ENCODE results near the gene PIF1. TPM values are rescaled to one million over a fixed set of nuclear protein-coding genes. Genes with fewer than 3 reads are reported as not detected.
"Not testable (repeated sequence)": the region's sequence is repeated elsewhere in the genome, so short reads cannot be mapped to it uniquely, and the experiment has no call there.

The PIF1 gene
- total RNA-seq, 2 experiments from 2014 or later, result 0.22 to 0.27 TPM

DNA sequence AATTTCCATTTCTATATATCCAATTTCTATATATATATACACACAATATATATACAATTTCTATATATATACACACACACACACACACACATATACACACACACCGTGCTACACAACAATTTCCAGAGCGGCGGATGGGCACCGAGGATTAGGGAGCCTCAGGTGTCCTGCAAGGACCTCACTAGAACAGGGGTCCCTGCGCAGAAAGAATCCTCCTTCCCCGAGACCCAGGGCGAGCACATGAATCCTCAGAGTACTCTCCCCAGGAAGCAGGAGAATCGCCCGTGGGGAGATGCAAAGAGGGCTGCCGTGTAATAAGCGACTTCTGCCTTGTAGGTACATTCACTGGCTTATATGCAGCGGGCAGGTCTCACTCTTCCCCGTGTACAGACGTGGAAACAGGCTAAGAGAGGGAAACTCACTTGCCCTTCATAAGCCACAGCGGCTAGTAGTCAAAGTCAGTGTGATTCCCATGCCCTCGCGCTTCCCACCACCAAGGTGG lies 467 bp downstream of the PIF1 start:
- no peaks in the 10 kb centered on the region for H3K9me3 ChIP-seq (ENCODE audit: control insufficient read depth in 1 of 2, insufficient read depth in 1 of 2, low read length in 2 of 2)
- Mint-ChIP-seq H3K4me1 (ENCODE audit: low read depth) (peaks cover 29% of the 10 kb centered on the region), H3K27ac (no peak overlapping the region), H3K27me3 (peaks cover 17% of the 10 kb centered on the region), H3K36me3 (ENCODE audit: low read depth) (no peaks in the 10 kb centered on the region), H3K9me3 (no peaks in the 10 kb centered on the region), H3K4me3 (peak overlapping the region; percentile 86)
- H3K4me3 ChIP-seq (ENCODE audit: low read length), result peak overlapping the region; percentile 61
- CTCF ChIA-PET, result interaction anchor here (1.7 to 2.5 kb wide), 2 partner anchors 11 to 69 kb away, joined by 7 to 24 read pairs; no protein-coding TSS in a partner anchor
- H3K27ac ChIP-seq (ENCODE audit: low read depth in 1 of 2, low read length in 2 of 2), result no peak overlapping the region
- intact Hi-C loops (cut with DNase I, micrococcal nuclease), result loop anchor here (1.0 to 10.0 kb wide), 4 partner anchors 10 to 660 kb away; partner anchors contain the start of genes PLEKHO2 (in 2 of the 2) and PPIB (in 1 of the 2)
- H3K27me3 ChIP-seq (ENCODE audit: control insufficient read depth in 1 of 2, insufficient read depth in 2 of 2, low read length in 2 of 2), result peaks cover 5 to 7% of the 10 kb centered on the region in 2 experiments
- H3K4me1 ChIP-seq (ENCODE audit: insufficient read depth, low read length), result peaks cover 37% of the 10 kb centered on the region
- no peaks in the 10 kb centered on the region for H3K36me3 ChIP-seq (ENCODE audit: insufficient read depth, low read length)
- POLR2A ChIA-PET, result interaction anchor here (1.0 to 2.6 kb wide), 7 partner anchors 10 to 437 kb away, joined by 3 to 47 read pairs (median 4); partner anchors contain the start of genes PLEKHO2 and TRIP4
- peak in 2 of 14 experiments; percentile 37 to 40 for DNase-seq
- TF ChIP-seq, protein P1, sequence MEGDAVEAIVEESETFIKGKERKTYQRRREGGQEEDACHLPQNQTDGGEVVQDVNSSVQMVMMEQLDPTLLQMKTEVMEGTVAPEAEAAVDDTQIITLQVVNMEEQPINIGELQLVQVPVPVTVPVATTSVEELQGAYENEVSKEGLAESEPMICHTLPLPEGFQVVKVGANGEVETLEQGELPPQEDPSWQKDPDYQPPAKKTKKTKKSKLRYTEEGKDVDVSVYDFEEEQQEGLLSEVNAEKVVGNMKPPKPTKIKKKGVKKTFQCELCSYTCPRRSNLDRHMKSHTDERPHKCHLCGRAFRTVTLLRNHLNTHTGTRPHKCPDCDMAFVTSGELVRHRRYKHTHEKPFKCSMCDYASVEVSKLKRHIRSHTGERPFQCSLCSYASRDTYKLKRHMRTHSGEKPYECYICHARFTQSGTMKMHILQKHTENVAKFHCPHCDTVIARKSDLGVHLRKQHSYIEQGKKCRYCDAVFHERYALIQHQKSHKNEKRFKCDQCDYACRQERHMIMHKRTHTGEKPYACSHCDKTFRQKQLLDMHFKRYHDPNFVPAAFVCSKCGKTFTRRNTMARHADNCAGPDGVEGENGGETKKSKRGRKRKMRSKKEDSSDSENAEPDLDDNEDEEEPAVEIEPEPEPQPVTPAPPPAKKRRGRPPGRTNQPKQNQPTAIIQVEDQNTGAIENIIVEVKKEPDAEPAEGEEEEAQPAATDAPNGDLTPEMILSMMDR (IDR thresholded peaks at IDR 0.05), result no peak
- ATAC-seq (ENCODE audit: poor library complexity), result peak; percentile 18

DNA sequence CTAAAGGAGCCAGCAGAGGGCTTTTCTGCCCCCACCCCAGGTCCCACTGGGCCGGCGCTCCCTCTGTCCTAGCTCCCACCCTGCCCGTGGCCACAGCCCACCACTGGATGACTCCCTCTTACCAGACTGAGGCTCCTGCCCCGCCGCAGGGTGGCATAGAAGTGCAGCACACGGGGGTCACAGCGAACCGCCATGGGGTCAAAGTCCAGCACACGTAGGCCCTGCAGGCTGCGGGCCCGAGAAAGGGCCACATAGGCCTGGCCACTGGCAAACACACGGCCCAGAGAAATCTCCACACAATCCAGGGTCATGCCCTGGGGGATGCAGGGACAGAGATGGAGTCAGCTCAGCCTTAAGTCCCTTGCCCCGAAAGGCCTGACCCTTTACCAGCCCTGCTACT lies 9.0 kb downstream of the PIF1 start:
- intact Hi-C loops (cut with DNase I, micrococcal nuclease), result no loop called here
- DNase-seq (no peak), ATAC-seq (ENCODE audit: poor library complexity) (no peak)
- H3K4me1 Mint-ChIP-seq (ENCODE audit: low read depth), result no peaks in the 10 kb centered on the region
- POLR2A ChIA-PET, result no interaction called here
- no peak overlapping the region for H3K27ac ChIP-seq (ENCODE audit: low read depth in 1 of 2, low read length in 2 of 2)
- no peaks in the 10 kb centered on the region for H3K27me3 ChIP-seq (ENCODE audit: control insufficient read depth in 1 of 2, insufficient read depth in 2 of 2, low read length in 2 of 2)
- TF ChIP-seq, protein P1 (IDR thresholded peaks at IDR 0.05), result no peak
- no peaks in the 10 kb centered on the region for H3K9me3 ChIP-seq (ENCODE audit: control insufficient read depth in 1 of 2, insufficient read depth in 1 of 2, low read length in 2 of 2)
- H3K4me1 ChIP-seq (ENCODE audit: insufficient read depth, low read length), result no peaks in the 10 kb centered on the region
- H3K9me3 Mint-ChIP-seq, result no peaks in the 10 kb centered on the region
- no peak overlapping the region for H3K4me3 ChIP-seq (ENCODE audit: low read length)
- no peaks in the 10 kb centered on the region for H3K36me3 Mint-ChIP-seq (ENCODE audit: low read depth)
- no peak overlapping the region for H3K4me3 Mint-ChIP-seq
- no peak overlapping the region for H3K27ac Mint-ChIP-seq
- H3K27me3 Mint-ChIP-seq, result no peaks in the 10 kb centered on the region
- CTCF ChIA-PET, result no interaction called here
- H3K36me3 ChIP-seq (ENCODE audit: insufficient read depth, low read length), result no peaks in the 10 kb centered on the region

DNA sequence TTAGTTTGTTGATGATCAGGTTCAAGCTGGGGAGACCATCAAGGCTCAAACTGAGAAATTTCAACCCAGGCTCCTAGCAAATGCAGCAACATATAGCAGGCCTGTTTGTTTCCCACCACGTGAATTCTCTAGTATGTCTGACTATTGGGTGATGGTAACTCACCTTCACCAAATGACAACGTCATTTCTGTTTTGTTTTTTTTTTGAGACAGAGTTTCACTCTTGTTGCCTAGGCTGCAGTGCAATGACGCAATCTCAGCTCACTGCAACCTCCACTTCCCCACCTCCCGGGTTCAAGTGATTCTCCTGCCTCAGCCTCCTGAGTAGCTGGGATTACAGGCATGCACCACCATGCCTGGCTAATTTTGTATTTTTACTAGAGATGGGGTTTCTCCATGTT lies 10.5 kb downstream of the PIF1 start:
- intact Hi-C loops (cut with DNase I, micrococcal nuclease); H3K4me1 Mint-ChIP-seq (ENCODE audit: low read depth); H3K36me3 ChIP-seq (ENCODE audit: insufficient read depth, low read length); H3K27ac Mint-ChIP-seq; H3K27ac ChIP-seq (ENCODE audit: low read depth in 1 of 2, low read length in 2 of 2); H3K4me3 Mint-ChIP-seq; H3K36me3 Mint-ChIP-seq (ENCODE audit: low read depth); H3K9me3 Mint-ChIP-seq; H3K27me3 Mint-ChIP-seq; H3K4me3 ChIP-seq (ENCODE audit: low read length); ATAC-seq (ENCODE audit: poor library complexity); H3K4me1 ChIP-seq (ENCODE audit: insufficient read depth, low read length); POLR2A ChIA-PET; H3K9me3 ChIP-seq (ENCODE audit: control insufficient read depth in 1 of 2, insufficient read depth in 1 of 2, low read length in 2 of 2); DNase-seq; H3K27me3 ChIP-seq (ENCODE audit: control insufficient read depth in 1 of 2, insufficient read depth in 2 of 2, low read length in 2 of 2): not testable (repeated sequence)
- CTCF ChIA-PET, result interaction anchor here (0.7 to 1.3 kb wide), 2 partner anchors 80 to 94 kb away, joined by 3 to 5 read pairs; no protein-coding TSS in a partner anchor

DNA sequence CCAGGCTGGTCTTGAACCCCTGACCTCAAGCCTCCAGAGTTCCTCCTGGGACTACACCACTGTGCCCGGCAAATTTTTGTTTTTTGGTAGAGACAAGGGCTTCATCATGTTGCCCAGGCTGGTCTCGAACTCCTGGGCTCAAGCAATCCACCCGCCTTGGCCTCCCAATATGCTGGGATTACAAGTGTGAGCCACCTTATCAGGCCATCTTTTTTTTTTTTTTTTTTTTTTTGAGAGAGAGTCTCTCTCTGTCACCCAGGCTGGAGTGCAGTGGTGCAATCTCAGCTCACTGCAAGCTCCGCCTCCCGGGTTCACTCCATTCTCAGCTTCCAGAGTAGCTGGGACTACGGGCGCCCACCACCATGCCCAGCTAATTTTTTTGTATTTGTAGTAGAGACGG lies 11.2 kb downstream of the PIF1 start:
- H3K27me3 Mint-ChIP-seq, result not testable (repeated sequence)

More for the DNA sequence above, 11.2 kb downstream of the PIF1 start:
- H3K4me3 ChIP-seq (ENCODE audit: low read length); H3K4me3 Mint-ChIP-seq; DNase-seq; POLR2A ChIA-PET; H3K27me3 ChIP-seq (ENCODE audit: control insufficient read depth in 1 of 2, insufficient read depth in 2 of 2, low read length in 2 of 2); H3K9me3 ChIP-seq (ENCODE audit: control insufficient read depth in 1 of 2, insufficient read depth in 1 of 2, low read length in 2 of 2); H3K4me1 ChIP-seq (ENCODE audit: insufficient read depth, low read length); H3K9me3 Mint-ChIP-seq; ATAC-seq (ENCODE audit: poor library complexity); intact Hi-C loops (cut with DNase I, micrococcal nuclease); H3K36me3 Mint-ChIP-seq (ENCODE audit: low read depth); H3K27ac ChIP-seq (ENCODE audit: low read depth in 1 of 2, low read length in 2 of 2); H3K27ac Mint-ChIP-seq; H3K4me1 Mint-ChIP-seq (ENCODE audit: low read depth); H3K36me3 ChIP-seq (ENCODE audit: insufficient read depth, low read length): not testable (repeated sequence)
- CTCF ChIA-PET, result interaction anchor here (1.2 kb wide), 1 partner anchor 21 kb away, joined by 3 read pairs; no protein-coding TSS in a partner anchor
